Ammon's horn (tissue), 1 donor: ENCODE measurements around the gene CUL4B.
"Not testable (repeated sequence)": the region's sequence is repeated elsewhere in the genome, so short reads cannot be mapped to it uniquely, and the experiment has no call there.

Experiments
- DNase-seq: peaks from one replicate; pipeline ENCODE4 v3.0.0-alpha.2; 2016; ENCODE audit warnings: low spot score

CUL4B gene

DNA sequence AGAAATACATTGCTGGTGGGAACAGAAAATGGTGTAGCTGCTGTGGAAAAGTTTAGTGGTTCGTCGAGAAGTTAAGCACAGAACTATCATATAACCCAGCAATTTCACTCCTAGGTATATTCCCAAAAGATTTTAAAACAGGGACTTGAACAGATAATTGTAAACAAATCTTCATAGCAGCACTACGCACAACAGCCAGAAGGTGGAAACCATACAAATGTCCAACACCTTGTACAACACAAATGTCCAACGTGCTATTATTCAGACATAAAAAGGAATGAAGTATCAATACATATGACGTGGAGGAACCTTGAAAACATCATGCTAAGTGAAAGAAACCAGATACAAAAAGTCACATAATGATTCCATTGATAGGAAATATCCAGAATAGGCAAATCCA is 37.9 kb downstream of the CUL4B start:
- no peak for DNase-seq

DNA sequence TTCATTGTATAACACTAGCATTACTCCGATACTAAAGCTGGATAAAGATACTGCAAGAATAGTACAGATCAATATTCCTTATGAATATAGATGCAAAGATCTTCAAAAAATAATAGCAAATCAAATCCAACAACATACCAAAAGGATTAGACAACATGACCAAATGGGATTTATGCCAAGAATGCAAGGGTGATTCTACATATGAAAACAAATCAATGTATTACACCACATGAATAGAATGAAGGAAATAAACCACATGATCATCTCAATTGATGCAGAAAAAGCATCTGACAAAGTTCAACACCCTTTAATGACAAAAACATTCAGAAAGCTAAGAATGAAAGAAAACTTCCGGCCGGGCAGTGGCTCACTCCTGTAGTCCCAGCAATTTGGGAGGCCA is 42.8 kb downstream of the CUL4B start:
- DNase-seq: no peak

DNA sequence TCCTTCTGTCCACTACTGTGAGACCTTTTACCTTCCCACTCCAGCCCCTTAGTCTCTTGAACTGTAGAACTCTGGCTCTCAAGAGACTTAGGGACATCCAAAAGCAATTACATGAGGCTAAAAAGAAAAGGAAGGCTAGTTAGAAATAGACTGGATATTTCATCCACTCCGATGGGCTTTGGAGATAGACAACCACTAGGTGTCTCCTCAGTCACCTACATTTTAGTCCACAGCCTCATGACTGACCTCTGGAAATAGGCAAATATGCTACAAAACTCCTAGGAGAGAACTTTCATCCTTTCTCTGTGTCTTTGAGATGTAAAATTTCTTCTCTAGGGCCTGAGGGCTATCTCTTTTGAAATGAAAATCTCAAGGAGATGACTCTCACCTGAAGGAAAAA is 46.5 kb downstream of the CUL4B start:
- no peak for DNase-seq

DNA sequence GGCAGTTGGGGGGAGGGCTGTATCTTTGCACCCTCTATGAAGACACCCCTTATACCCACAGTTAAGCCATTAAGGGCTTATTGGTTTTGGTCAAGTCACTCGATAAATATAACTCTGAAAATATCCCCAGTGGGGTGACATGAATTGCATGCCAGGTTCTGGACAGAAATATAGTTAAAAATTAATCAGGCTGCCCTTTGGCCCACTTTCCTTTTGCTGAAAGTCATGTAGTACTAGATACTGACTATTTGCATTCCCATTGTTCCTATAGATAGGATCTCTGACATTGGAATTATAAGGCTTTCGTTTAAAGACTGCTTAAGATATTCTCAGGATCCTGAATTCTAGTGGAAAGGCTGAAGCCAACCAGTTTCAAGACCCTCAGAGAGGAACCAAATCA is 48.1 kb downstream of the CUL4B start:
- DNase-seq: no peak

DNA sequence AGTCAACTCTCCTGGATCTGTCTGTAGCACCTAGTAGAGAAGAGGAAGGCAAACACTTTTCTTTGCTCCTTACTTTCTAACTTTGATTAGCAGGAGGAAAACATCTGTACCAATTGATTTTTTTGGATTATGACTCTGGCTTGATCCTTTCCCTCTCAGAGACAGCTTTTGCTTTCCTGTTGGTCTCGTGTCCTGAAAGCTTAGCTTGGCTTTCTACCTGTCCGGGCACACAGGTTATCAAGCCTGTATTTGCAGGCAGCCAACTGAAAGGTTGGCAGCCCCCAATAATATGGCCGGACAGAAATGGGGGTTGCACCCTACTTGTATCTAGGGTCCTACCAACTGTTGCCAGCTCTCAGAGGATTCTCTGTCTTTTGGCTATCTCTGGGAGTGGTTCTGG is 48.5 kb downstream of the CUL4B start:
- DNase-seq: no peak

DNA sequence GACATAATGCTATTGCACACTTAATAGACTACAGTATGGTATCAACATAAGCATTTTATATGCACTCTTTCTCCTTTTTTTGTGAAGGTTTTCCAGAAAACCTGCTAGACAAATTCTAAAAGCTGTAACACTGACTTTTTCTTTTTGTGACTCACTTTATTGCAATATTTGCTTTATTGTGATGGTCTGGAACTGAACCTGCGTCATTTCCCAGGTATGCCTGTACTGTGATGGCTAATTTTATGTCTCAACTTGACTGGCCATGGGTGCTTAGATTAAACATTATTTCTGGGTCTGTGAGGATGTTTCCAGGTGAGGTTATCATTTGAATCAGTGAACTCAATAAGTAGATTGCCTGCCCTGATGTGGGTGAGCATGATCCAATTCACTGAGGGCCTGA is 56.2 kb downstream of the CUL4B start:
- no peak for DNase-seq

DNA sequence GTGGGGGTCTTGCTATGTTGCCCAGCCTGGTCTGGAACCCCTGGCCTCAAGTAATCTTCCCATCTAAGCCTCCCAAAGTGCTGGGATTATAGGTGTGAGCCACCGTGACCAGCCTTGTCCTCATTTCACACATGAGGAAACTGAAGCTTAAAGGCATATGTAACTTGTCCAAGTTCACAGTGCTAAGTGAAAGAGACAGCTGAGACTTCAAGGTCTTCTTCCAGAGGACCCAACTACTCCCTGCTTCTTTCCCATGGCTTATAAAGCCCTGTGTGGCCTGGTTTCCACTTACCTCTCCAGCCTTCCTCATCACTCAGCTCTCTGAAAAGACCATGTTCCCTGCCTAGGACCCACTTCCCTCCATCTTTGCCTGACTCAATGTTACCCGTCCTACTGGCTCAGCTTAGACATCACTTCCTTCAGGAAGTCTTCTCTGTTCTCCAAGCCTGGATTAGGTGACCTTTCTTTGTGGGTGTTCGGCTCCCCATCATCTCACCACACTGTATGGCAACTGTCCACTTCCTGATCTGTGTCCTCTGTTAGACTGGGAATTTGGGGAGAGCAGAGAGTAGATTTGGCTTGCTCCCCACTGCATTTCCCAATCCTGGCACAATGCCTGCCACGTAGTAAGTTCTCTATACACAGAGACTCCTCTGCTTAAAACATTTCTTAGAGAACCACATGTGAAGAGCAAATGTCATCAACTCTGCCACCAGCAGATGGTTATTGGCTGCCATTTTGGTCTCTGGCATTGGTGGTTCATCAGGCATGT is 61.3 kb downstream of the CUL4B start:
- DNase-seq: no peak

DNA sequence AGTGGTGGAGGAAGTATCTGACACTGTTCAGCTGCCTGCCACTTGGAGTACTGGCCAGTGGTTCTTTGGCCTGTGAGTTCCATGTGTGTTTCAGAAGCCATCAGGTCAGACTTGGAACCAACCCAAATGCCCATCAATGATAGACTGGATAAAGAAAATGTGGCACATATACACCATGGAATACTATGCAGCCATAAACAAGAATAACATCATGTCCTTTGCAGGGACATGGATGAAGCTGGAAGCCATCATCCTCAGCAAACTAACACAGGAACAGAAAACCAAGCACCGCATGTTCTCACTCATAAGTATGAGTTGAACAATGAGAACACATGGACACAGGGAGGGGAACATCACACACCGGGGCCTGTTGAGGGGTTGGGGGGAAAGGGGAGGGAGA is 70.6 kb downstream of the CUL4B start:
- not testable (repeated sequence) for DNase-seq

DNA sequence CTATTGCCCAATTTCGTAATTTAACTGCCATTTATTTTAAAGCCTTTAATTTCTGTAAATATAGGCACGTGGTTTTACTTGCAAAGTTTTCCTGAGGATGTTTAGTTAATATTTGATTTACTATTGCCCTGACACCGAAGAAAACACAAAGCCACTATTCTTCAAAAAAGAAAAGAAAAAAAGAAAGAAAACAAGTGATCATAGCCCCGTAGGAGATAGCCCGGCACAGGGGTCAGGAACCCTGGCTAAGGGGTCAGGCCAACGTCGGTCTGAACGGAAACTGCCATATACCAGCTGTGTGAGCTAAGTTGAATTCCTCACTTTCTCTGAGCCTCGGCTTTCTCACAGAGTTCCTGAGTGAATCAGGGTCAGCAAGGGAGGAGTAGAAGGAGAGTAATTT is 74.0 kb downstream of the CUL4B start:
- no peak for DNase-seq

DNA sequence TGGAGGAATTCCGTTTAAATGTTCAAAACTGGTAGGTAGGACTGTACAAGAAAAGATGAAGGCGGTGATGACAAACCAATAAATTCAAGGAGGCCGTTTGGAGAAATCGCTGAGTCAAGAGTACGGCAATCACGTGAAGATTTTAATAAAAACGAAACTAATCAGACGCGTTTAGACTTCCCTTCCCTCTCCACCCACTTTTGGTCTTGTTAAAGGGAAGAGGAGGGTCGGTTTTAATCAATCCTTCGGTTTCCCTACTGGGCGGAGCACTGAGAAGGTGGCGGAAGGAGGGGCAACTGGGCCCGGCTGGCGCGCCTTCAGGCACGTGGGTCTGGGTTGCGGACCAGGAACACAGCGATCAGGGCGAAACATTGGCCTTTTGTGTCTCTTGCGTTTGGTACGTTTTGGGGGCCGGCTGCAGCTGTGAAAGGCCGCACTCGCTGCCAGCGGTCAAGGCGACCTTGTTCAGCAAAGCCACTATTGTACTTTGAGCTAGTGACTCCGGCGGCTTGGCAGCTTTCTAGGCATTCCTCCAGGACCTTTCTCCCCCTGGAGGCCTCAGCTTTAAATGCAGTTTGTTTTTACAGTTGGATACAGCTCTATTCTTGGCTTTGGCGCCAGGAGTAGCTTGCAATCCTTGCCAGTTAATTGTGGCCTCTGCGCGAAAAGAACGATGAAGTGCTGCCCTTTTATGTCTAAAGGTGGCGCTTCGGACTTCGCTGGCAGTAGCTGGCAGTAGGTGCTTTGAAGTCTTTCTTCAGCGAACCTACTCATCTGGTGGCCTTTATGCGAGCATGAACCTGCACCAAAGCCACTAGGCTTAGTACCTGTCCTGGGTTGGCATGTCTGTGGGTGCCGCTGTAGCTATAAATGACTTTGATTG is 74.9 kb downstream of the CUL4B start:
- DNase-seq: peak; percentile 92

DNA sequence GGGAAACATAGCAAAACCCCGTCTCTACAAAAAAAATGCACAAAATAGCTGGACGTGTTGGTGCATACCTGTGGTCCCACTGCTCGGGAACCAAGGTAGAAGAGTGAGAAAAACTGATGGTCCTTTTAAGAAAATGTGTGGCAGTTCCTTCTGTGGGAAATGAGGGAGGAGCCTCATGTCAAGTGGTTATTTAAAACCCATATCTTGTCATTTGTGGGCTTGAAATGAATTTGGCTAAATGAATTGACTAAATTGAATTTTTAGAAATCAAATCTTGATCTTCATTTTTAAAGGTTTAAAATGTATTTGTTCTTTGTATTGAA is 75.5 kb downstream of the CUL4B start:
- DNase-seq: no peak

DNA sequence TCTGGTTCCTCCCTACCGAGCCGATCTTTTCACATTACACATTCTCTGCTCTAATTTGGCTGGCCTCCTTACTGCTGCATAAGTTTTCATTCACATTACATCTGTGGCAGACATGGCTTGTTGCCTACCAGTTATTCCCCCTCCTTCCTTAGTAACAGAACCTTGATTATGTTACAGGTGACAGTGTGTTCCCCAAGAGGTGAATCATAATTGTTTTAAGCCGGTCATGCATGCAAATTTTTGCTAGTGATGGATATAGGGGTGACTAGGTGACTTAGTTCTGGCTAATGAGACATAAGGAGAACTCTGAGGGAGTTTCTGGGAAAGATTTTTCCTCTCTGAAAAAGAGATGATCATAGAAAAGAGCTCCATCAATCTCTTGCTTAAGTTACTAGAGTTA is 83.3 kb downstream of the CUL4B start:
- DNase-seq: no peak

DNA sequence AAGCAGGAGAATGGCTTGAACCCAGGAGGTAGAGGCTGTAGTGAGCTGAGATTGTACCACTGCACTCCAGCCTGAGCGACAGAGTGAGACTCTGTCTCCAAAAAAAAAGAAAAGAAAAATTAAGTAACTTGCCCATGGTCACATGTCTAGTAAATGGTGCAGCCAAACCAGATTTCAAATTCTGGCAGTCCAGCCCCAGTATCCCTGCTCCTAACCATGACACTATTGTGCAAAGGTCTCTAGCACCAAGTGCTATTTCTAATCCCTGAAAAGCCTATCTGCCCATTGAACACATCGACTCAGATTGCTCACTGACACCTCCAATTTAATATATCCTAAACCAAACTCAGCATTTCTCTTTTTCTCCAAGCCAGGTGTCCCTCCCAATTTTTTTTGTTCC is 84.0 kb downstream of the CUL4B start:
- DNase-seq: no peak

DNA sequence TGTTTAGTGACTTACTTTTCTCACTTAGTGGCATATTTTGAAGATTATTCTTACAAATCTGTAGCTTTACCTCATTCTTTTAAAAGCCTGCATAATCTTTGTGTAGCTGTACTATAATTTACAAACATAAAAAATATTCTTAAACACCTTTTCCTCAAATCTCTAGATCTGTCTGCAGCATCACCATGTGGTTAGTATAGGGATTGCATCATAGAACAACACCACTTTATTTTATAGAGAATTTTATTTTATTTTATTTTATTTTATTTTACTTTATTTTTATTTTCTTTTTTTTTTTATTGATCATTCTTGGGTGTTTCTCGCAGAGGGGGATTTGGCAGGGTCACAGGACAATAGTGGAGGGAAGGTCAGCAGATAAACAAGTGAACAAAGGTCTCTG is 85.3 kb downstream of the CUL4B start:
- peak; percentile 24 for DNase-seq
